IMR-90 (cell line): Measurements from ENCODE around the gene FLRT3. TPM values are rescaled to one million over a fixed set of nuclear protein-coding genes. Genes with fewer than 3 reads are reported as not detected.
A peak's percentile ranks its signal among the peaks of the same experiment; 100 is the strongest.

Source experiments
- ATAC-seq: fragments of 200-7000 bp; cut with Tn5 transposase; 2 replicates; pipeline ENCODE4 v1.9.1; 2020; ENCODE audit warnings: low read depth, mild to moderate bottlenecking, moderate library complexity
- BruUV-seq: library from RNA; stranded (reverse); fragments of 400-500 nt; replicated peaks from 2 replicates; lab custom pipeline; 2021; lab: Mats Ljungman, UMichigan
- CTCF ChIA-PET: fragments of 300-600 bp; formaldehyde crosslinking; extraction: SDS; loops from one replicate; lab custom pipeline; 2021; ENCODE audit warnings: antibody characterized with exemption; lab: Yijun Ruan, JAX
- POLR2A ChIA-PET: fragments of 300-600 bp; sonication (Branson Sonifier 250); formaldehyde crosslinking; loops from one replicate; lab custom pipeline; 2022; ENCODE audit warnings: antibody characterized with exemption; ENCODE audit not compliant: unreplicated experiment; lab: Charles Lee
- DNase-seq: peaks from one replicate; pipeline ENCODE4 v3.0.0; 2013
- H2AFZ ChIP-seq: replicated peaks from 2 replicates; pipeline ENCODE3; 2013; ENCODE audit warnings: low read length, mild to moderate bottlenecking; ENCODE audit not compliant: poor library complexity
- H2AK5ac ChIP-seq: 2 replicates; pipeline ENCODE4 v1.6.1; 2013; ENCODE audit warnings: low read depth, low read length, inconsistent platforms
- H2AK9ac ChIP-seq: replicated peaks from 2 replicates; pipeline ENCODE3; 2013; ENCODE audit warnings: mild to moderate bottlenecking, low read depth, low read length, moderate library complexity; ENCODE audit not compliant: poor library complexity
- H2BK120ac ChIP-seq: 2 replicates; pipeline ENCODE4 v1.6.1; 2013; ENCODE audit warnings: low read depth, low read length, inconsistent platforms
- H2BK15ac ChIP-seq: 3 replicates; pipeline ENCODE4 v1.6.1; 2013; ENCODE audit warnings: low read depth, low read length, inconsistent platforms
- H2BK20ac ChIP-seq: 2 replicates; pipeline ENCODE4 v1.6.1; 2013; ENCODE audit warnings: low read depth, mild to moderate bottlenecking, inconsistent platforms, low read length, moderate library complexity
- H2BK5ac ChIP-seq: 2 replicates; pipeline ENCODE4 v1.6.1; 2013; ENCODE audit warnings: mild to moderate bottlenecking, low read depth, low read length, inconsistent platforms; ENCODE audit not compliant: poor library complexity, severe bottlenecking
- H3K14ac ChIP-seq: replicated peaks from 2 replicates; pipeline ENCODE4 v1.6.1; 2013; ENCODE audit warnings: low read depth, low read length, inconsistent platforms
- H3K18ac ChIP-seq: 2 replicates; pipeline ENCODE4 v1.6.1; 2013; ENCODE audit warnings: low read depth, low read length, control low read depth
- H3K23ac ChIP-seq: 2 replicates; pipeline ENCODE4 v1.6.1; 2013; ENCODE audit warnings: low read depth, low read length, inconsistent platforms
- H3K27ac ChIP-seq: 2 replicates; pipeline ENCODE4 v1.5.1; 2013; ENCODE audit warnings: mild to moderate bottlenecking, control low read depth, low read length; ENCODE audit not compliant: insufficient read depth
- H3K27me3 ChIP-seq: 2 replicates; pipeline ENCODE4 v1.6.1; 2013; ENCODE audit warnings: low read length; ENCODE audit not compliant: control insufficient read depth, insufficient read depth
- H3K36me3 ChIP-seq: 2 replicates; pipeline ENCODE4 v1.6.1; 2013; ENCODE audit warnings: low read length, mixed read lengths; ENCODE audit not compliant: control insufficient read depth, insufficient read depth
- H3K4ac ChIP-seq: 2 replicates; pipeline ENCODE4 v1.6.1; 2013; ENCODE audit warnings: low read depth, low read length, inconsistent platforms
- H3K4me1 ChIP-seq: 2 replicates; pipeline ENCODE4 v1.6.1; 2013; ENCODE audit warnings: low read length, mixed read lengths; ENCODE audit not compliant: control insufficient read depth, insufficient read depth
- H3K4me2 ChIP-seq: 2 replicates; pipeline ENCODE4 v1.6.1; 2013; ENCODE audit warnings: low read depth, mild to moderate bottlenecking, control low read depth, low read length, moderate library complexity
- H3K4me3 ChIP-seq: 2 replicates; pipeline ENCODE4 v1.5.1; 2013; ENCODE audit warnings: low read depth, mild to moderate bottlenecking, control low read depth, low read length, moderate library complexity; ENCODE audit not compliant: insufficient read depth
- H3K56ac ChIP-seq: 2 replicates; pipeline ENCODE4 v1.6.1; 2013; ENCODE audit warnings: low read length, inconsistent platforms; ENCODE audit not compliant: insufficient read depth; ENCODE audit errors: extremely low read depth
- H3K79me1 ChIP-seq, 2 experiments: 2 replicates each; pipeline ENCODE4 v1.6.1; 2013; ENCODE audit warnings: low read length in 2 of 2, inconsistent platforms in 1 of 2, low read depth in 1 of 2
- H3K9ac ChIP-seq: 2 replicates; pipeline ENCODE4 v1.6.1; 2013; ENCODE audit warnings: low read depth, low read length, control low read depth
- H3K9me1 ChIP-seq: 2 replicates; pipeline ENCODE4 v1.6.1; 2013; ENCODE audit warnings: low read length, inconsistent platforms; ENCODE audit not compliant: insufficient read depth
- H3K9me3 ChIP-seq: 2 replicates; pipeline ENCODE4 v1.6.1; 2013; ENCODE audit warnings: low read length; ENCODE audit not compliant: control insufficient read depth, insufficient read depth
- H4K20me1 ChIP-seq: 2 replicates; pipeline ENCODE4 v1.6.1; 2013; ENCODE audit warnings: low read length, inconsistent platforms; ENCODE audit not compliant: insufficient read depth
- H4K5ac ChIP-seq: 2 replicates; pipeline ENCODE4 v1.6.1; 2013; ENCODE audit warnings: mild to moderate bottlenecking, low read depth, low read length, control low read depth
- H4K8ac ChIP-seq, 2 experiments: 2 replicates each; pipeline ENCODE4 v1.6.1; 2013; ENCODE audit warnings: low read depth in 2 of 2, low read length in 2 of 2, control low read depth in 1 of 2, inconsistent platforms in 1 of 2
- H4K91ac ChIP-seq: 2 replicates; pipeline ENCODE4 v1.6.1; 2013; ENCODE audit warnings: low read depth, low read length, inconsistent platforms; ENCODE audit not compliant: insufficient read depth
- CHD1 ChIP-seq: IDR thresholded peaks from 2 replicates; pipeline ENCODE4 v1.6.1; 2012; ENCODE audit warnings: low read depth, low read length, improper control_type of control experiment
- MAZ ChIP-seq: IDR thresholded peaks from 2 replicates; pipeline ENCODE4 v1.6.1; 2012; ENCODE audit warnings: low read depth, mild to moderate bottlenecking, low read length, improper control_type of control experiment, moderate library complexity, borderline replicate concordance
- RAD21 ChIP-seq: IDR thresholded peaks from 2 replicates; pipeline ENCODE4 v1.6.1; 2012; ENCODE audit warnings: low read length, improper control_type of control experiment
- dilution Hi-C: fragments of 300-500 bp; cut with HindIII; formaldehyde crosslinking; loops from one replicate; pipeline ENCODE4 v1.14.3; 2018; ENCODE audit warnings: low sequenced_read_pairs; ENCODE audit not compliant: unreplicated experiment
- in situ Hi-C: fragments of 300-500 bp; cut with MboI; formaldehyde crosslinking; loops from 3 replicates; pipeline ENCODE4 v1.14.3; 2019; ENCODE audit warnings: low sequenced_read_pairs, inconsistent platforms, mixed read lengths
- intact Hi-C: fragments of 100-400 bp; cut with micrococcal nuclease; formaldehyde crosslinking; loops from 2 replicates; pipeline ENCODE4 v1.10.0; 2022
- polyA plus RNA-seq, 3 experiments: library from polyadenylated mRNA; depleted of rRNA; stranded (reverse); fragments of >200 nt; gene quantifications; 2 replicates each; pipeline ENCODE4 v1.2.3, GENCODE V29; 2012; ENCODE audit warnings: low replicate concordance in 1 of 3
- total RNA-seq: library from RNA; depleted of rRNA; stranded (reverse); fragments of >200 nt; gene quantifications from 2 replicates; pipeline ENCODE4 v1.2.3, GENCODE V29; 2012

The FLRT3 gene
- total and polyA plus RNA-seq, 2 of the 4 experiments (the other 2 are of a cell fraction) = 1.8 to 6.6 TPM

DNA sequence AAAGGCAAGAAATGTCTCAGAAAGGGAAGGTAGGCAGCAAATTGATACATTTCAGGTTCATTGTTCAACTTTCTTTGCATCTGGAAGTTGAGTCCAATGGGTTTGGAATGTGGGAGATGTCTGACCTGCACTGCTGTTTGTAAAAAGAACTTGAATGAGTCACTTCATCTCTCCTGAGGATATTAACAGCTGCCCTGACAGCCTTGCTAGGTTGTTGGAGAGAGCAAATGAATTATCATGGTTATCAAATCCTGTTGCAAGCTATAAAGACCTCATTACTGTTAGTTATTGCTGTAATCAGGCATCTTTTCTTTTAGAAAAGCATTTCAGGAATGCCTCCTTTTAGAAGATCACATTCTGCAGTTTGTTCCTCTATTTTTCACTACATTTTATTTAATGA lies 23.0 kb upstream of the FLRT3 start:
- no peaks in the 10 kb centered on the region for H3K36me3 ChIP-seq
- H4K91ac ChIP-seq = no peak overlapping the region
- no peaks in the 10 kb centered on the region for H3K79me1 ChIP-seq
- intact Hi-C loops = no loop called here
- no peak overlapping the region for H3K27ac ChIP-seq
- H3K4me2 ChIP-seq = no peak overlapping the region
- ATAC-seq (peak; percentile 51), DNase-seq (peak; percentile 20)
- H3K14ac ChIP-seq = no peak overlapping the region
- H3K27me3 ChIP-seq = no peaks in the 10 kb centered on the region
- H3K9me1 ChIP-seq = no peaks in the 10 kb centered on the region
- no peak overlapping the region for H3K4ac ChIP-seq
- no peaks in the 10 kb centered on the region for H4K20me1 ChIP-seq
- TF ChIP-seq RAD21 = no peak
- no peak for TF ChIP-seq CHD1
- TF ChIP-seq MAZ = no peak
- H4K5ac ChIP-seq = no peak overlapping the region
- ChIA-PET POLR2A (no interaction called here), CTCF (no interaction called here)
- no peak overlapping the region for H2AK9ac ChIP-seq
- H2BK20ac ChIP-seq = no peak overlapping the region
- no peak overlapping the region for H2BK15ac ChIP-seq
- H3K4me3 ChIP-seq = no peak overlapping the region
- H3K56ac ChIP-seq = no peak overlapping the region
- no peak overlapping the region for H3K23ac ChIP-seq
- dilution Hi-C loops = no loop called here
- in situ Hi-C loops = no loop called here
- BruUV-seq = no TSS peak
- H4K8ac ChIP-seq = no peak overlapping the region
- no peaks in the 10 kb centered on the region for H3K4me1 ChIP-seq
- H2AFZ ChIP-seq = no peak overlapping the region
- H3K18ac ChIP-seq = no peak overlapping the region
- H2BK120ac ChIP-seq = no peak overlapping the region
- no peak overlapping the region for H2AK5ac ChIP-seq
- no peak overlapping the region for H2BK5ac ChIP-seq
- no peaks in the 10 kb centered on the region for H3K9me3 ChIP-seq
- H3K9ac ChIP-seq = no peak overlapping the region
